SK-N-SH (cell line): ENCODE measurements around the gene PRDX4. TPM values are rescaled to one million over a fixed set of nuclear protein-coding genes. Genes with fewer than 3 reads are reported as not detected.

Experiments
- CTCF ChIA-PET: fragments of 300-600, 350-600 bp; formaldehyde crosslinking; extraction: SDS; loops from one replicate; lab custom pipeline; 2021; lab: Yijun Ruan, JAX
- POLR2A ChIA-PET: fragments of 350-600 bp; sonication (Branson Sonifier 250); formaldehyde crosslinking; extraction: SDS; loops from one replicate; lab custom pipeline; 2020; ENCODE audit warnings: antibody characterized with exemption, inconsistent platforms; lab: Yijun Ruan, JAX
- DNase-seq: peaks from one replicate; pipeline ENCODE4 v3.0.0; 2012
- H2AFZ ChIP-seq: fragments of 200-600 bp; sonication (generic); 2 replicates; pipeline ENCODE4 v1.8.1; 2016; ENCODE audit warnings: antibody characterized with exemption, mild to moderate bottlenecking, low read depth
- H3F3A ChIP-seq: fragments of 200-600 bp; sonication (generic); replicated peaks from 2 replicates; pipeline ENCODE3; 2016; ENCODE audit warnings: antibody characterized with exemption, mild to moderate bottlenecking; ENCODE audit not compliant: insufficient read depth
- H3K27ac ChIP-seq, 2 experiments: fragments of 200-500 bp in 1 of 2; fragments of 200-600 bp in 1 of 2; sonication (Bioruptor generic) in 1 of 2; sonication (generic), shearing (Covaris generic) in 1 of 2; 2 replicates each; pipeline versions ENCODE4 v1.5.1 to v1.6.1; 2014 to 2016; ENCODE audit warnings: low read depth in 2 of 2, inconsistent platforms in 1 of 2, low read length in 1 of 2, mild to moderate bottlenecking in 1 of 2, mixed read lengths in 1 of 2
- H3K27me3 ChIP-seq: fragments of 200-600 bp; sonication (generic), shearing (Covaris generic); 2 replicates; pipeline ENCODE4 v1.6.1; 2016; ENCODE audit warnings: mixed run types; ENCODE audit not compliant: insufficient read depth
- H3K36me3 ChIP-seq, 2 experiments: fragments of 200-500 bp in 1 of 2; fragments of 200-600 bp in 1 of 2; sonication (Bioruptor generic) in 1 of 2; sonication (generic) in 1 of 2; replicated peaks in 1 of 2; 2 replicates each; pipeline versions ENCODE3 to v1.5.1; 2014 to 2016; ENCODE audit warnings: low read length in 1 of 2, mild to moderate bottlenecking in 1 of 2; ENCODE audit not compliant: insufficient read depth in 2 of 2, control insufficient read depth in 1 of 2
- H3K4me1 ChIP-seq, 2 experiments: fragments of 200-500 bp in 1 of 2; fragments of 200-600 bp in 1 of 2; sonication (Bioruptor generic) in 1 of 2; sonication (generic), shearing (Covaris generic) in 1 of 2; 2 replicates each; pipeline versions ENCODE4 v1.5.1 to v1.6.1; 2014 to 2016; ENCODE audit warnings: low read depth in 1 of 2, low read length in 1 of 2, mixed run types in 1 of 2; ENCODE audit not compliant: insufficient read depth in 2 of 2, control insufficient read depth in 1 of 2
- H3K4me2 ChIP-seq: fragments of 200-600 bp; sonication (generic), shearing (Covaris generic); 2 replicates; pipeline ENCODE4 v1.6.1; 2017; ENCODE audit warnings: mixed run types
- H3K4me3 ChIP-seq, 2 experiments: fragments of 200-500 bp in 1 of 2; fragments of 200-600 bp in 1 of 2; sonication (Bioruptor generic) in 1 of 2; sonication (generic), shearing (Covaris generic) in 1 of 2; 2 replicates each; pipeline versions ENCODE4 v1.5.1 to v1.8.1; 2014 to 2016; ENCODE audit warnings: low read depth in 2 of 2, inconsistent platforms in 1 of 2, low read length in 1 of 2, mild to moderate bottlenecking in 1 of 2, mixed read lengths in 1 of 2, moderate library complexity in 1 of 2
- H3K79me2 ChIP-seq: fragments of 200-600 bp; sonication (generic); 2 replicates; pipeline ENCODE4 v1.8.1; 2017; ENCODE audit warnings: mild to moderate bottlenecking; ENCODE audit not compliant: insufficient read depth
- H3K9ac ChIP-seq: fragments of 200-600 bp; sonication (generic); 2 replicates; pipeline ENCODE4 v1.6.1; 2017; ENCODE audit warnings: mixed run types
- H3K9me2 ChIP-seq: fragments of 200-600 bp; sonication (generic); 2 replicates; pipeline ENCODE4 v1.6.1; 2017; ENCODE audit warnings: mixed run types
- H3K9me3 ChIP-seq: fragments of 200-600 bp; sonication (generic); 2 replicates; pipeline ENCODE4 v1.6.1; 2017; ENCODE audit warnings: mixed run types, mild to moderate bottlenecking, moderate library complexity
- H4K20me1 ChIP-seq: fragments of 200-600 bp; sonication (generic); 2 replicates; pipeline ENCODE4 v1.6.1; 2017; ENCODE audit warnings: mild to moderate bottlenecking, mixed run types; ENCODE audit not compliant: insufficient read depth
- ELF1 ChIP-seq: IDR thresholded peaks from 2 replicates; pipeline ENCODE4 v1.4.0; 2012
- EZH2phosphoT487 ChIP-seq: fragments of 200-600 bp; sonication (generic); IDR thresholded peaks from 2 replicates; pipeline ENCODE4 v1.6.1; 2017; ENCODE audit warnings: low read depth, mixed run types, mild to moderate bottlenecking, antibody characterized with exemption, moderate library complexity, borderline replicate concordance
- FOSL2 ChIP-seq: IDR thresholded peaks from 2 replicates; pipeline ENCODE4 v1.4.0; 2012; ENCODE audit warnings: low read depth, mild to moderate bottlenecking, moderate library complexity, borderline replicate concordance
- FOXJ3 ChIP-seq: sonication (generic); formaldehyde crosslinking; IDR thresholded peaks from 2 replicates; pipeline ENCODE4 v1.5.1; 2020; ENCODE audit warnings: mild to moderate bottlenecking, missing genetic modification reagents
- GABPA ChIP-seq: IDR thresholded peaks from 2 replicates; pipeline ENCODE4 v1.4.0; 2012; ENCODE audit warnings: low read depth, mild to moderate bottlenecking
- GATA2 ChIP-seq: sonication (generic); formaldehyde crosslinking; IDR thresholded peaks from 2 replicates; pipeline ENCODE4 v1.5.0; 2020; ENCODE audit warnings: mild to moderate bottlenecking, missing genetic modification reagents
- JUND ChIP-seq: IDR thresholded peaks from 2 replicates; pipeline ENCODE4 v1.4.0; 2012
- MEF2A ChIP-seq: IDR thresholded peaks from 2 replicates; pipeline ENCODE4 v1.4.0; 2012; ENCODE audit warnings: low read depth, borderline replicate concordance
- NFIC ChIP-seq: IDR thresholded peaks from 2 replicates; pipeline ENCODE4 v1.4.0; 2012; ENCODE audit warnings: borderline replicate concordance
- RAD21 ChIP-seq: IDR thresholded peaks from 2 replicates; pipeline ENCODE4 v1.6.1; 2012; ENCODE audit warnings: mild to moderate bottlenecking, low read length
- RXRA ChIP-seq: IDR thresholded peaks from 2 replicates; pipeline ENCODE4 v1.4.0; 2012; ENCODE audit warnings: low read depth, mild to moderate bottlenecking, borderline replicate concordance
- SIN3A ChIP-seq: IDR thresholded peaks from 2 replicates; pipeline ENCODE4 v1.6.1; 2012; ENCODE audit warnings: low read depth, mild to moderate bottlenecking, low read length, moderate library complexity, borderline replicate concordance
- TAF1 ChIP-seq: IDR thresholded peaks from 2 replicates; pipeline ENCODE4 v1.6.1; 2012; ENCODE audit warnings: low read depth, mild to moderate bottlenecking, low read length, moderate library complexity, borderline replicate concordance
- YY1 ChIP-seq: IDR thresholded peaks from 2 replicates; pipeline ENCODE4 v1.4.0; 2012; ENCODE audit warnings: low read depth, mild to moderate bottlenecking
- WGBS: methylation state at CpG from one replicate; pipeline ENCODE4 v1.1.6; 2017; ENCODE audit warnings: low lambda C conversion rate; 5-methylcytosine and 5-hydroxymethylcytosine counted together
- polyA plus RNA-seq, 3 experiments: library from polyadenylated mRNA; depleted of rRNA; stranded (reverse); fragments of >200 nt; gene quantifications; 2 replicates each; pipeline ENCODE4 v1.2.3, GENCODE V29; 2012
- TF ChIP-seq, protein P1 (sequence below): fragments of 150-350 bp; IDR thresholded peaks from 2 replicates; pipeline ENCODE4 v1.6.1; 2017; ENCODE audit warnings: antibody characterized with exemption, low read length, low read depth, borderline replicate concordance
- TF ChIP-seq, protein P2 (sequence below): fragments of 150-350 bp; IDR thresholded peaks from 2 replicates; pipeline ENCODE4 v1.6.1; 2016; ENCODE audit warnings: mild to moderate bottlenecking, low read depth, low read length
- TF ChIP-seq, protein P3 (sequence below): IDR thresholded peaks from 2 replicates; pipeline ENCODE4 v1.6.1; 2012; ENCODE audit warnings: mild to moderate bottlenecking, low read depth, low read length, moderate library complexity
- TF ChIP-seq, protein P4 (sequence below): IDR thresholded peaks from 2 replicates; pipeline ENCODE4 v1.4.0; 2012; ENCODE audit warnings: low read depth, borderline replicate concordance
- TF ChIP-seq, protein P5 (sequence below): fragments of 200-600 bp; sonication (generic); IDR thresholded peaks from 2 replicates; pipeline ENCODE4 v1.6.1; 2017; ENCODE audit warnings: antibody characterized with exemption, mild to moderate bottlenecking, moderate library complexity

Gene PRDX4
- polyA plus RNA-seq, 1 of the 3 experiments (the other 2 are of a cell fraction), result 140 TPM

DNA sequence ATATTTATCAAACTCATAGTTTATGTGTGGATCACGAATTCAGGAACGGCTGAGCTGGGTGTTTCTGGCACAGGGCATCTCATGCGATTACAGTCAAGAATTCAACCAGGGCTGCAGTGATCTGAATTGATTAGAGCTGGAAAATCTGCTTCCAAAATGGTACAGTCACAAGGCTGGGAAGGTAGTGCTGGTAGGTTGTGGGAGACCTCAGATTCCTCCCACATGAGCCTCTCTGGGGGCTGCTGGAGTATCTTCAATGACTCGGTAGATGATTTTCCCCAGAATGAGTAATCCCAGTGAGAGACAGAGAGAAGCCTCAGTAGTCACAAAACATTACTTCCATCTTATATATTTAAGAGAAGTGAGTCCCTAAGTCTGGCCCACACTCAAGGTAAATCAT is 36.2 kb upstream of the PRDX4 start:
- Histone ChIP-seq H3K36me3 (no peaks in the 10 kb centered on the region), H3K4me1 (no peaks in the 10 kb centered on the region), H3K9ac (no peak overlapping the region), H3K9me3 (no peaks in the 10 kb centered on the region), H3K79me2 (no peaks in the 10 kb centered on the region), H4K20me1 (no peaks in the 10 kb centered on the region), H2AFZ (no peak overlapping the region), H3K27ac (no peak overlapping the region), H3F3A (no peaks in the 10 kb centered on the region), H3K4me2 (no peak overlapping the region), H3K4me3 (no peak overlapping the region), H3K27me3 (peaks cover 14% of the 10 kb centered on the region; the same call in 1 of the 2 replicates), H3K9me2 (no peaks in the 10 kb centered on the region)
- DNase-seq, result no peak
- TF ChIP-seq FOSL2, result no peak
- TF ChIP-seq, protein P1, sequence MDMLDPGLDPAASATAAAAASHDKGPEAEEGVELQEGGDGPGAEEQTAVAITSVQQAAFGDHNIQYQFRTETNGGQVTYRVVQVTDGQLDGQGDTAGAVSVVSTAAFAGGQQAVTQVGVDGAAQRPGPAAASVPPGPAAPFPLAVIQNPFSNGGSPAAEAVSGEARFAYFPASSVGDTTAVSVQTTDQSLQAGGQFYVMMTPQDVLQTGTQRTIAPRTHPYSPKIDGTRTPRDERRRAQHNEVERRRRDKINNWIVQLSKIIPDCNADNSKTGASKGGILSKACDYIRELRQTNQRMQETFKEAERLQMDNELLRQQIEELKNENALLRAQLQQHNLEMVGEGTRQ, result no peak
- TF ChIP-seq TAF1, result no peak
- no peak for TF ChIP-seq FOXJ3 (CRISPR knock-in tag)
- no peak for TF ChIP-seq GATA2 (CRISPR knock-in tag)
- no peak for TF ChIP-seq RAD21
- TF ChIP-seq, protein P2, sequence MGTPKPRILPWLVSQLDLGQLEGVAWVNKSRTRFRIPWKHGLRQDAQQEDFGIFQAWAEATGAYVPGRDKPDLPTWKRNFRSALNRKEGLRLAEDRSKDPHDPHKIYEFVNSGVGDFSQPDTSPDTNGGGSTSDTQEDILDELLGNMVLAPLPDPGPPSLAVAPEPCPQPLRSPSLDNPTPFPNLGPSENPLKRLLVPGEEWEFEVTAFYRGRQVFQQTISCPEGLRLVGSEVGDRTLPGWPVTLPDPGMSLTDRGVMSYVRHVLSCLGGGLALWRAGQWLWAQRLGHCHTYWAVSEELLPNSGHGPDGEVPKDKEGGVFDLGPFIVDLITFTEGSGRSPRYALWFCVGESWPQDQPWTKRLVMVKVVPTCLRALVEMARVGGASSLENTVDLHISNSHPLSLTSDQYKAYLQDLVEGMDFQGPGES, result no peak
- TF ChIP-seq YY1, result no peak
- TF ChIP-seq, protein P3, sequence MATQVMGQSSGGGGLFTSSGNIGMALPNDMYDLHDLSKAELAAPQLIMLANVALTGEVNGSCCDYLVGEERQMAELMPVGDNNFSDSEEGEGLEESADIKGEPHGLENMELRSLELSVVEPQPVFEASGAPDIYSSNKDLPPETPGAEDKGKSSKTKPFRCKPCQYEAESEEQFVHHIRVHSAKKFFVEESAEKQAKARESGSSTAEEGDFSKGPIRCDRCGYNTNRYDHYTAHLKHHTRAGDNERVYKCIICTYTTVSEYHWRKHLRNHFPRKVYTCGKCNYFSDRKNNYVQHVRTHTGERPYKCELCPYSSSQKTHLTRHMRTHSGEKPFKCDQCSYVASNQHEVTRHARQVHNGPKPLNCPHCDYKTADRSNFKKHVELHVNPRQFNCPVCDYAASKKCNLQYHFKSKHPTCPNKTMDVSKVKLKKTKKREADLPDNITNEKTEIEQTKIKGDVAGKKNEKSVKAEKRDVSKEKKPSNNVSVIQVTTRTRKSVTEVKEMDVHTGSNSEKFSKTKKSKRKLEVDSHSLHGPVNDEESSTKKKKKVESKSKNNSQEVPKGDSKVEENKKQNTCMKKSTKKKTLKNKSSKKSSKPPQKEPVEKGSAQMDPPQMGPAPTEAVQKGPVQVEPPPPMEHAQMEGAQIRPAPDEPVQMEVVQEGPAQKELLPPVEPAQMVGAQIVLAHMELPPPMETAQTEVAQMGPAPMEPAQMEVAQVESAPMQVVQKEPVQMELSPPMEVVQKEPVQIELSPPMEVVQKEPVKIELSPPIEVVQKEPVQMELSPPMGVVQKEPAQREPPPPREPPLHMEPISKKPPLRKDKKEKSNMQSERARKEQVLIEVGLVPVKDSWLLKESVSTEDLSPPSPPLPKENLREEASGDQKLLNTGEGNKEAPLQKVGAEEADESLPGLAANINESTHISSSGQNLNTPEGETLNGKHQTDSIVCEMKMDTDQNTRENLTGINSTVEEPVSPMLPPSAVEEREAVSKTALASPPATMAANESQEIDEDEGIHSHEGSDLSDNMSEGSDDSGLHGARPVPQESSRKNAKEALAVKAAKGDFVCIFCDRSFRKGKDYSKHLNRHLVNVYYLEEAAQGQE, result no peak
- TF ChIP-seq, protein P4, sequence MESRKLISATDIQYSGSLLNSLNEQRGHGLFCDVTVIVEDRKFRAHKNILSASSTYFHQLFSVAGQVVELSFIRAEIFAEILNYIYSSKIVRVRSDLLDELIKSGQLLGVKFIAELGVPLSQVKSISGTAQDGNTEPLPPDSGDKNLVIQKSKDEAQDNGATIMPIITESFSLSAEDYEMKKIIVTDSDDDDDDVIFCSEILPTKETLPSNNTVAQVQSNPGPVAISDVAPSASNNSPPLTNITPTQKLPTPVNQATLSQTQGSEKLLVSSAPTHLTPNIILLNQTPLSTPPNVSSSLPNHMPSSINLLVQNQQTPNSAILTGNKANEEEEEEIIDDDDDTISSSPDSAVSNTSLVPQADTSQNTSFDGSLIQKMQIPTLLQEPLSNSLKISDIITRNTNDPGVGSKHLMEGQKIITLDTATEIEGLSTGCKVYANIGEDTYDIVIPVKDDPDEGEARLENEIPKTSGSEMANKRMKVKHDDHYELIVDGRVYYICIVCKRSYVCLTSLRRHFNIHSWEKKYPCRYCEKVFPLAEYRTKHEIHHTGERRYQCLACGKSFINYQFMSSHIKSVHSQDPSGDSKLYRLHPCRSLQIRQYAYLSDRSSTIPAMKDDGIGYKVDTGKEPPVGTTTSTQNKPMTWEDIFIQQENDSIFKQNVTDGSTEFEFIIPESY, result no peak
- TF ChIP-seq ELF1, result no peak
- TF ChIP-seq SIN3A, result no peak
- no peak for TF ChIP-seq EZH2phosphoT487
- TF ChIP-seq, protein P5, sequence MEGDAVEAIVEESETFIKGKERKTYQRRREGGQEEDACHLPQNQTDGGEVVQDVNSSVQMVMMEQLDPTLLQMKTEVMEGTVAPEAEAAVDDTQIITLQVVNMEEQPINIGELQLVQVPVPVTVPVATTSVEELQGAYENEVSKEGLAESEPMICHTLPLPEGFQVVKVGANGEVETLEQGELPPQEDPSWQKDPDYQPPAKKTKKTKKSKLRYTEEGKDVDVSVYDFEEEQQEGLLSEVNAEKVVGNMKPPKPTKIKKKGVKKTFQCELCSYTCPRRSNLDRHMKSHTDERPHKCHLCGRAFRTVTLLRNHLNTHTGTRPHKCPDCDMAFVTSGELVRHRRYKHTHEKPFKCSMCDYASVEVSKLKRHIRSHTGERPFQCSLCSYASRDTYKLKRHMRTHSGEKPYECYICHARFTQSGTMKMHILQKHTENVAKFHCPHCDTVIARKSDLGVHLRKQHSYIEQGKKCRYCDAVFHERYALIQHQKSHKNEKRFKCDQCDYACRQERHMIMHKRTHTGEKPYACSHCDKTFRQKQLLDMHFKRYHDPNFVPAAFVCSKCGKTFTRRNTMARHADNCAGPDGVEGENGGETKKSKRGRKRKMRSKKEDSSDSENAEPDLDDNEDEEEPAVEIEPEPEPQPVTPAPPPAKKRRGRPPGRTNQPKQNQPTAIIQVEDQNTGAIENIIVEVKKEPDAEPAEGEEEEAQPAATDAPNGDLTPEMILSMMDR, result no peak
- no peak for TF ChIP-seq GABPA
- no peak for TF ChIP-seq JUND
- no peak for TF ChIP-seq NFIC
- no peak for TF ChIP-seq RXRA
- no peak for TF ChIP-seq MEF2A
- ChIA-PET CTCF (no interaction called here), POLR2A (no interaction called here)
- 29% methylated on average over 4 of the region's 4 CpGs for WGBS
